ENCODE data around the gene GABPB1. TPM values are rescaled to one million over a fixed set of nuclear protein-coding genes. Genes with fewer than 3 reads are reported as not detected.
"Not testable (repeated sequence)": the region's sequence is repeated elsewhere in the genome, so short reads cannot be mapped to it uniquely, and the experiment has no call there.

The GABPB1 gene
- total RNA-seq, 1 experiment from 2014 or later: 45.0 TPM

GRCh38 chr15:50390554-50391264 lies 35.7 kb upstream of the GABPB1 start:
- H3K4me1 Mint-ChIP-seq: no peaks in the 10 kb centered on the region
- H3K27me3 Mint-ChIP-seq (ENCODE audit: low read depth): no peaks in the 10 kb centered on the region
- Histone ChIP-seq H3K79me1 (ENCODE audit: insufficient read depth, low read depth, low read length, poor library complexity, severe bottlenecking) (no peaks in the 10 kb centered on the region), H3K23me2 (ENCODE audit: insufficient read length, low read depth, low read length, poor library complexity, severe bottlenecking) (no peaks in the 10 kb centered on the region), H3K27me3 (ENCODE audit: insufficient read depth, low read length) (no peaks in the 10 kb centered on the region), H3K18ac (ENCODE audit: insufficient read length, low read depth, low read length) (no peak overlapping the region), H2AK5ac (ENCODE audit: insufficient read length, low read length) (no peak overlapping the region), H3K23ac (ENCODE audit: insufficient read length, low read depth, low read length) (no peak overlapping the region), H4K5ac (ENCODE audit: insufficient read length, low read depth, low read length) (no peak overlapping the region), H3K27ac (ENCODE audit: insufficient read length, low read depth, low read length) (no peak overlapping the region), H2AFZ (ENCODE audit: low read length) (no peak overlapping the region), H2BK5ac (ENCODE audit: insufficient read length, low read length) (no peak overlapping the region), H2BK15ac (ENCODE audit: low read depth, low read length) (no peak overlapping the region), H4K91ac (ENCODE audit: insufficient read length, low read depth, low read length) (no peak overlapping the region), H3T11ph (ENCODE audit: low read length) (no peak overlapping the region), H4K8ac (replicated peaks; ENCODE audit: insufficient read length, low read depth, low read length) (no peak overlapping the region), H3K56ac (ENCODE audit: insufficient read length, low read depth, low read length) (no peak overlapping the region), H3K4ac (ENCODE audit: low read depth, low read length) (no peak overlapping the region), H4K20me1 (ENCODE audit: control insufficient read depth, insufficient read depth, insufficient read length) (no peaks in the 10 kb centered on the region), H3K9me3 (ENCODE audit: control insufficient read depth, low read depth, low read length) (no peaks in the 10 kb centered on the region), H2BK20ac (ENCODE audit: low read depth, low read length, poor library complexity, severe bottlenecking) (no peak overlapping the region), H3K4me1 (ENCODE audit: insufficient read depth, low read length) (no peaks in the 10 kb centered on the region), H3K9ac (ENCODE audit: extremely low read depth, insufficient read length, low read length) (no peak overlapping the region), H3K14ac (ENCODE audit: insufficient read depth, low read length) (no peak overlapping the region), H2BK12ac (ENCODE audit: insufficient read length, low read depth, low read length) (no peak overlapping the region), H2BK120ac (ENCODE audit: low read depth, low read length, poor library complexity, severe bottlenecking) (no peak overlapping the region), H3K4me2 (ENCODE audit: insufficient read depth, insufficient read length, low read length) (no peak overlapping the region), H3K79me2 (ENCODE audit: insufficient read depth, low read length) (no peaks in the 10 kb centered on the region)
- no peaks in the 10 kb centered on the region for H3K9me3 Mint-ChIP-seq
- H3K27ac Mint-ChIP-seq: no peak overlapping the region
- H3K36me3 Mint-ChIP-seq (ENCODE audit: insufficient read depth in 1 of 3, low read depth in 3 of 3): no peaks in the 10 kb centered on the region
- WGBS (ENCODE audit: extremely low coverage, insufficient read length, low lambda C conversion rate): no CpG with 5 or more reads among the region's 4 CpGs
- H3K4me3 Mint-ChIP-seq: no peak overlapping the region
- DNase-seq: no peak
- TF ChIP-seq CTCF (conservative IDR thresholded peaks at IDR 0.05): no peak

- DNase-seq; H3K4me3 Mint-ChIP-seq; H3K4me2 ChIP-seq (ENCODE audit: insufficient read depth, insufficient read length, low read length); H3K4me1 ChIP-seq (ENCODE audit: insufficient read depth, low read length); H4K91ac ChIP-seq (ENCODE audit: insufficient read length, low read depth, low read length); H3K14ac ChIP-seq (ENCODE audit: insufficient read depth, low read length); H3K23ac ChIP-seq (ENCODE audit: insufficient read length, low read depth, low read length); H3K27me3 Mint-ChIP-seq (ENCODE audit: low read depth); H3K36me3 Mint-ChIP-seq (ENCODE audit: insufficient read depth in 1 of 3, low read depth in 3 of 3); H2BK20ac ChIP-seq (ENCODE audit: low read depth, low read length, poor library complexity, severe bottlenecking); H2BK12ac ChIP-seq (ENCODE audit: insufficient read length, low read depth, low read length); H2BK15ac ChIP-seq (ENCODE audit: low read depth, low read length); H4K5ac ChIP-seq (ENCODE audit: insufficient read length, low read depth, low read length); H2AK5ac ChIP-seq (ENCODE audit: insufficient read length, low read length); H3K27me3 ChIP-seq (ENCODE audit: insufficient read depth, low read length); H4K8ac ChIP-seq (replicated peaks; ENCODE audit: insufficient read length, low read depth, low read length); H3K9ac ChIP-seq (ENCODE audit: extremely low read depth, insufficient read length, low read length); H2BK120ac ChIP-seq (ENCODE audit: low read depth, low read length, poor library complexity, severe bottlenecking); H2AFZ ChIP-seq (ENCODE audit: low read length); H3K18ac ChIP-seq (ENCODE audit: insufficient read length, low read depth, low read length); H3K79me2 ChIP-seq (ENCODE audit: insufficient read depth, low read length); H3T11ph ChIP-seq (ENCODE audit: low read length); H3K4ac ChIP-seq (ENCODE audit: low read depth, low read length); H3K27ac ChIP-seq (ENCODE audit: insufficient read length, low read depth, low read length); H4K20me1 ChIP-seq (ENCODE audit: control insufficient read depth, insufficient read depth, insufficient read length); H3K56ac ChIP-seq (ENCODE audit: insufficient read length, low read depth, low read length); H3K27ac Mint-ChIP-seq; H3K4me1 Mint-ChIP-seq; H3K79me1 ChIP-seq (ENCODE audit: insufficient read depth, low read depth, low read length, poor library complexity, severe bottlenecking); H3K23me2 ChIP-seq (ENCODE audit: insufficient read length, low read depth, low read length, poor library complexity, severe bottlenecking); H3K9me3 Mint-ChIP-seq; H3K9me3 ChIP-seq (ENCODE audit: control insufficient read depth, low read depth, low read length); H2BK5ac ChIP-seq (ENCODE audit: insufficient read length, low read length): not testable (repeated sequence)
- no CpG with 5 or more reads among the region's 5 CpGs for WGBS (ENCODE audit: extremely low coverage, insufficient read length, low lambda C conversion rate)
Observed at GRCh38 chr15:50382408-50382807, 27.4 kb upstream of the GABPB1 start.
